GM12878 (cell line): ENCODE measurements around the gene ATXN7L1. TPM values are rescaled to one million over a fixed set of nuclear protein-coding genes. Genes with fewer than 3 reads are reported as not detected.

Experiments used
- ATF7 ChIP-seq: fragments of 450-650 bp; IDR thresholded peaks from 2 replicates; pipeline ENCODE4 v1.6.1; 2016; ENCODE audit warnings: low read depth, mild to moderate bottlenecking
- BRCA1 ChIP-seq: IDR thresholded peaks from 2 replicates; pipeline ENCODE4 v1.6.1; 2011; ENCODE audit warnings: low read depth, low read length, improper control_type of control experiment
- CTCF ChIP-seq, 3 experiments: IDR thresholded peaks in 2 of 3; conservative IDR thresholded peaks in 1 of 3; 2 replicates each; pipeline ENCODE4 v1.5.1; 2011; ENCODE audit warnings: low read depth in 3 of 3, low read length in 3 of 3, mild to moderate bottlenecking in 3 of 3, control low read depth in 2 of 3, moderate library complexity in 2 of 3, inconsistent platforms in 1 of 3, mixed read lengths in 1 of 3; ENCODE audit not compliant: control insufficient read depth in 2 of 3, insufficient read depth in 1 of 3; ENCODE audit errors: extremely low read depth in 1 of 3
- DPF2 ChIP-seq: fragments of 450-650 bp; IDR thresholded peaks from 2 replicates; pipeline ENCODE4 v1.6.1; 2017; ENCODE audit warnings: mild to moderate bottlenecking
- MEF2A ChIP-seq: IDR thresholded peaks from 2 replicates; pipeline ENCODE4 v1.6.1; 2011; ENCODE audit warnings: low read depth, mild to moderate bottlenecking, low read length, moderate library complexity; ENCODE audit not compliant: insufficient read depth
- MTA2 ChIP-seq: fragments of 450-650 bp; IDR thresholded peaks from 2 replicates; pipeline ENCODE4 v1.6.1; 2016; ENCODE audit warnings: low read depth, mild to moderate bottlenecking, moderate library complexity
- NRF1 ChIP-seq: conservative IDR thresholded peaks from 2 replicates; pipeline ENCODE4 v1.6.1; 2011; ENCODE audit warnings: mild to moderate bottlenecking, low read depth, low read length, improper control_type of control experiment
- PAX5 ChIP-seq: IDR thresholded peaks from 2 replicates; pipeline ENCODE4 v1.6.1; 2011; ENCODE audit warnings: low read depth, low read length, borderline replicate concordance
- RAD21 ChIP-seq: IDR thresholded peaks from 2 replicates; pipeline ENCODE4 v1.6.1; 2011; ENCODE audit warnings: mild to moderate bottlenecking, low read depth, low read length, moderate library complexity; ENCODE audit not compliant: insufficient read depth
- SIN3A ChIP-seq: IDR thresholded peaks from 2 replicates; pipeline ENCODE4 v1.6.1; 2012; ENCODE audit warnings: low read depth, low read length, improper control_type of control experiment
- SIX5 ChIP-seq: IDR thresholded peaks from 2 replicates; pipeline ENCODE4 v1.6.1; 2011; ENCODE audit warnings: mild to moderate bottlenecking, low read depth, low read length, moderate library complexity; ENCODE audit not compliant: severe bottlenecking
- SMAD5 ChIP-seq: IDR thresholded peaks from 2 replicates; pipeline ENCODE4 v1.6.1; 2016; ENCODE audit warnings: antibody characterized with exemption, low read depth
- SREBF2 ChIP-seq: IDR thresholded peaks from 2 replicates; pipeline ENCODE4 v1.6.1; 2012; ENCODE audit warnings: mild to moderate bottlenecking, low read length
- TCF3 ChIP-seq: IDR thresholded peaks from 2 replicates; pipeline ENCODE4 v1.6.1; 2012; ENCODE audit warnings: low read depth, mild to moderate bottlenecking, low read length, borderline replicate concordance; ENCODE audit not compliant: insufficient read depth
- ZBED1 ChIP-seq: IDR thresholded peaks from 2 replicates; pipeline ENCODE4 v1.6.1; 2016; ENCODE audit warnings: borderline replicate concordance
- ZNF217 ChIP-seq: fragments of 450-650 bp; IDR thresholded peaks from 2 replicates; pipeline ENCODE4 v1.6.1; 2017; ENCODE audit warnings: antibody characterized with exemption, mild to moderate bottlenecking
- ZNF687 ChIP-seq: fragments of 450-650 bp; IDR thresholded peaks from 2 replicates; pipeline ENCODE4 v1.6.1; 2017; ENCODE audit warnings: mild to moderate bottlenecking, moderate library complexity
- polyA plus RNA-seq, 11 experiments: library from polyadenylated mRNA; depleted of rRNA in 4 of 11; unstranded in 6 of 11; stranded (reverse) in 5 of 11; fragments of >200 nt; fragmentation: Nextera tagmentation in 4 of 11; fragmentation: Illumina TruSeq in 1 of 11; extraction: Ambion mirVana in 4 of 11; extraction: Trizol in 1 of 11; gene quantifications; 1 replicate in 1 of 11; 2 replicates in 10 of 11; pipeline versions ENCODE4 v1.2.1 to v1.2.3, GENCODE V29; 2011 to 2016; ENCODE audit warnings: inconsistent platforms in 2 of 11, missing spikeins in 2 of 11, low read depth in 1 of 11
- total RNA-seq, 4 experiments: library from RNA; depleted of rRNA in 3 of 4; stranded (reverse); fragments of >200 nt in 3 of 4; fragmentation: Illumina TruSeq in 1 of 4; extraction: Trizol in 1 of 4; gene quantifications; 2 replicates each; pipeline versions ENCODE4 v1.2.1 to v1.2.3, GENCODE V29; 2013 to 2021
- TF ChIP-seq, protein P1 (sequence below): IDR thresholded peaks from 2 replicates; pipeline ENCODE4 v1.6.1; 2011; ENCODE audit warnings: low read depth, mild to moderate bottlenecking, low read length, moderate library complexity, borderline replicate concordance; ENCODE audit errors: extremely low read depth
- TF ChIP-seq, protein P2 (sequence below): fragments of 450-650 bp; IDR thresholded peaks from 2 replicates; pipeline ENCODE4 v1.6.1; 2017; ENCODE audit warnings: mild to moderate bottlenecking
- TF ChIP-seq, protein P3 (sequence below): IDR thresholded peaks from 2 replicates; pipeline ENCODE4 v1.6.1; 2011; ENCODE audit warnings: borderline replicate concordance, low read depth, mild to moderate bottlenecking, moderate library complexity, mixed read lengths, low read length; ENCODE audit not compliant: insufficient read depth; ENCODE audit errors: extremely low read length

Gene ATXN7L1
- total and polyA plus RNA-seq, 10 of the 15 experiments (the other 5 are each of a cell fraction or from before 2014, with no cell fraction given): 0.40 to 2.9 (median 1.2) TPM

GRCh38 chr7:105806592-105807447, 69.6 kb downstream of the ATXN7L1 start (continued):
- TF ChIP-seq ZNF217 (peak; percentile 64; the same call in 1 of the 2 replicates), RAD21 (no peak), ZNF687 (peak; percentile 84), SIX5 (no peak), PAX5 (peak; percentile 45; the same call in 1 of the 2 replicates), SIN3A (no peak), MTA2 (peak; percentile 46; the same call in 1 of the 2 replicates), BRCA1 (no peak), ATF7 (peak; percentile 55; the same call in 1 of the 2 replicates), SMAD5 (no peak), SREBF2 (no peak), DPF2 (peak; percentile 59), ZBED1 (no peak), NRF1 (no peak), TCF3 (no peak), CTCF (IDR thresholded peaks at IDR 0.05 in 2 of 3, conservative IDR thresholded peaks at IDR 0.05 in 1 of 3; ENCODE audit: control insufficient read depth in 2 of 3, extremely low read depth in 1 of 3, insufficient read depth in 1 of 3, low read depth in 3 of 3, low read length in 3 of 3) (no peak), MEF2A (0 out of 2 replicates have a peak, but pooled peaks have one; percentile 30)
- TF ChIP-seq, protein P1, sequence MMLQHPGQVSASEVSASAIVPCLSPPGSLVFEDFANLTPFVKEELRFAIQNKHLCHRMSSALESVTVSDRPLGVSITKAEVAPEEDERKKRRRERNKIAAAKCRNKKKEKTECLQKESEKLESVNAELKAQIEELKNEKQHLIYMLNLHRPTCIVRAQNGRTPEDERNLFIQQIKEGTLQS: no peak
- TF ChIP-seq, protein P2, sequence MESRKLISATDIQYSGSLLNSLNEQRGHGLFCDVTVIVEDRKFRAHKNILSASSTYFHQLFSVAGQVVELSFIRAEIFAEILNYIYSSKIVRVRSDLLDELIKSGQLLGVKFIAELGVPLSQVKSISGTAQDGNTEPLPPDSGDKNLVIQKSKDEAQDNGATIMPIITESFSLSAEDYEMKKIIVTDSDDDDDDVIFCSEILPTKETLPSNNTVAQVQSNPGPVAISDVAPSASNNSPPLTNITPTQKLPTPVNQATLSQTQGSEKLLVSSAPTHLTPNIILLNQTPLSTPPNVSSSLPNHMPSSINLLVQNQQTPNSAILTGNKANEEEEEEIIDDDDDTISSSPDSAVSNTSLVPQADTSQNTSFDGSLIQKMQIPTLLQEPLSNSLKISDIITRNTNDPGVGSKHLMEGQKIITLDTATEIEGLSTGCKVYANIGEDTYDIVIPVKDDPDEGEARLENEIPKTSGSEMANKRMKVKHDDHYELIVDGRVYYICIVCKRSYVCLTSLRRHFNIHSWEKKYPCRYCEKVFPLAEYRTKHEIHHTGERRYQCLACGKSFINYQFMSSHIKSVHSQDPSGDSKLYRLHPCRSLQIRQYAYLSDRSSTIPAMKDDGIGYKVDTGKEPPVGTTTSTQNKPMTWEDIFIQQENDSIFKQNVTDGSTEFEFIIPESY: no peak
- TF ChIP-seq, protein P3, sequence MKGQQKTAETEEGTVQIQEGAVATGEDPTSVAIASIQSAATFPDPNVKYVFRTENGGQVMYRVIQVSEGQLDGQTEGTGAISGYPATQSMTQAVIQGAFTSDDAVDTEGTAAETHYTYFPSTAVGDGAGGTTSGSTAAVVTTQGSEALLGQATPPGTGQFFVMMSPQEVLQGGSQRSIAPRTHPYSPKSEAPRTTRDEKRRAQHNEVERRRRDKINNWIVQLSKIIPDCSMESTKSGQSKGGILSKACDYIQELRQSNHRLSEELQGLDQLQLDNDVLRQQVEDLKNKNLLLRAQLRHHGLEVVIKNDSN: no peak
